Panc1 (cell line): ENCODE results near the gene ZFAND3. TPM values are rescaled to one million over a fixed set of nuclear protein-coding genes. Genes with fewer than 3 reads are reported as not detected.

Source experiments
- ATAC-seq: fragments of 200-7000 bp; cut with Tn5 transposase; 2 replicates; pipeline ENCODE4 v1.9.1; 2020; ENCODE audit warnings: mild to moderate bottlenecking, moderate library complexity
- BruUV-seq: library from RNA; stranded (reverse); fragments of 400-500 nt; replicated peaks from 2 replicates; lab custom pipeline; 2021; lab: Mats Ljungman, UMichigan
- CTCF ChIA-PET: fragments of 300-600 bp; sonication (Branson Sonifier 250); formaldehyde crosslinking; loops from one replicate; lab custom pipeline; 2022; ENCODE audit warnings: antibody characterized with exemption; lab: Charles Lee
- POLR2A ChIA-PET: fragments of 300-600 bp; sonication (Branson Sonifier 250); formaldehyde crosslinking; loops from one replicate; lab custom pipeline; 2022; ENCODE audit warnings: antibody characterized with exemption; lab: Charles Lee
- DNase-seq: peaks from one replicate; pipeline ENCODE4 v3.0.0-alpha.2; 2010; ENCODE audit warnings: low read depth, low spot score
- H3K27ac ChIP-seq: 2 replicates; pipeline ENCODE4 v1.5.1; 2011; ENCODE audit warnings: mild to moderate bottlenecking, low read length, inconsistent platforms
- H3K27me3 ChIP-seq: fragments of 200-500 bp; sonication (Bioruptor generic); 2 replicates; pipeline ENCODE4 v1.6.0; 2014; ENCODE audit warnings: low read length, inconsistent platforms; ENCODE audit not compliant: control insufficient read depth, insufficient read depth
- H3K36me3 ChIP-seq: fragments of 200-500 bp; sonication (Bioruptor generic); 2 replicates; pipeline ENCODE4 v1.5.1; 2014; ENCODE audit warnings: inconsistent platforms, mild to moderate bottlenecking, low read length, moderate library complexity; ENCODE audit not compliant: control insufficient read depth, insufficient read depth
- H3K4me1 ChIP-seq: 2 replicates; pipeline ENCODE4 v1.5.1; 2011; ENCODE audit warnings: inconsistent platforms, mild to moderate bottlenecking, low read length, moderate library complexity; ENCODE audit not compliant: control insufficient read depth, insufficient read depth
- H3K4me3 ChIP-seq, 2 experiments: 2 replicates each; pipeline ENCODE4 v1.5.1; 2011 to 2012; ENCODE audit warnings: low read depth in 2 of 2, low read length in 2 of 2, mild to moderate bottlenecking in 2 of 2, inconsistent platforms in 1 of 2, moderate library complexity in 1 of 2
- H3K9me3 ChIP-seq: fragments of 200-500 bp; sonication (Bioruptor generic); 2 replicates; pipeline ENCODE4 v1.5.1; 2014; ENCODE audit warnings: low read depth, mild to moderate bottlenecking, inconsistent platforms, low read length, moderate library complexity; ENCODE audit not compliant: control insufficient read depth, insufficient read depth
- CTCF ChIP-seq: fragments of 450-650 bp; IDR thresholded peaks from 2 replicates; pipeline ENCODE4 v1.5.1; 2017; ENCODE audit warnings: mild to moderate bottlenecking
- POLR2AphosphoS5 ChIP-seq: IDR thresholded peaks from 2 replicates; pipeline ENCODE4 v1.6.1; 2012; ENCODE audit warnings: mild to moderate bottlenecking, low read depth, low read length, moderate library complexity
- REST ChIP-seq, 2 experiments: IDR thresholded peaks; 2 replicates each; pipeline ENCODE4 v1.6.1; 2011 to 2012; ENCODE audit warnings: low read depth in 2 of 2, control low read depth in 1 of 2, low read length in 1 of 2, mild to moderate bottlenecking in 1 of 2, moderate library complexity in 1 of 2; ENCODE audit not compliant: insufficient read depth in 1 of 2
- SIN3A ChIP-seq: IDR thresholded peaks from 2 replicates; pipeline ENCODE4 v1.6.1; 2012; ENCODE audit warnings: low read depth, mild to moderate bottlenecking, low read length, moderate library complexity, borderline replicate concordance; ENCODE audit not compliant: insufficient read depth
- TCF7L2 ChIP-seq: IDR thresholded peaks from 2 replicates; pipeline ENCODE4 v1.6.1; 2011; ENCODE audit warnings: mild to moderate bottlenecking, low read depth, low read length, inconsistent platforms
- in situ Hi-C: cut with HindIII; loops from 2 replicates; pipeline ENCODE4 v1.10.0; 2016; ENCODE audit warnings: low sequenced_read_pairs, low pct_unique_long_range_greater_than_20kb
- intact Hi-C: fragments of 100-400 bp; cut with micrococcal nuclease; formaldehyde crosslinking; loops from one replicate; pipeline ENCODE4 v1.10.0; 2022; ENCODE audit not compliant: unreplicated experiment
- total RNA-seq: library from RNA; stranded (reverse); gene quantifications from one replicate; pipeline ENCODE4 v1.2.1, GENCODE V29; 2021; ENCODE audit not compliant: unreplicated experiment

The ZFAND3 gene
- total RNA-seq, 1 experiment from 2014 or later, result 95.9 TPM

- in situ Hi-C loops, result no loop called here
- ATAC-seq, result no peak
- no peak overlapping the region for H3K27ac ChIP-seq
- H3K36me3 ChIP-seq, result no peaks in the 10 kb centered on the region
- no peaks in the 10 kb centered on the region for H3K4me1 ChIP-seq
- no peak overlapping the region for H3K4me3 ChIP-seq
- ChIA-PET POLR2A (no interaction called here), CTCF (no interaction called here)
- H3K27me3 ChIP-seq, result no peaks in the 10 kb centered on the region
- H3K9me3 ChIP-seq, result no peaks in the 10 kb centered on the region
- TF ChIP-seq REST (IDR thresholded peaks at IDR 0.05; ENCODE audit: insufficient read depth in 1 of 2, low read depth in 2 of 2, low read length in 1 of 2) (no peak), SIN3A (no peak), POLR2AphosphoS5 (no peak), TCF7L2 (no peak), CTCF (no peak)
- DNase-seq, result no peak
- no TSS peak for BruUV-seq
- intact Hi-C loops, result no loop called here
These were observed 371.9 kb downstream of the ZFAND3 start for GRCh38 chr6:38191418-38191817.

- Histone ChIP-seq H3K9me3 (no peaks in the 10 kb centered on the region), H3K27ac (no peak overlapping the region), H3K4me1 (no peaks in the 10 kb centered on the region), H3K27me3 (no peaks in the 10 kb centered on the region), H3K4me3 (no peak overlapping the region), H3K36me3 (no peaks in the 10 kb centered on the region)
- ATAC-seq, result no peak
- intact Hi-C loops (no loop called here), in situ Hi-C loops (no loop called here)
- CTCF ChIA-PET, result no interaction called here
- TF ChIP-seq TCF7L2, result no peak
- TF ChIP-seq CTCF, result no peak
- no peak for TF ChIP-seq SIN3A
- no peak for TF ChIP-seq POLR2AphosphoS5
- no peak for TF ChIP-seq REST (IDR thresholded peaks at IDR 0.05; ENCODE audit: insufficient read depth in 1 of 2, low read depth in 2 of 2, low read length in 1 of 2)
- no TSS peak for BruUV-seq
- no peak for DNase-seq
- POLR2A ChIA-PET, result no interaction called here
These were observed 372.5 kb downstream of the ZFAND3 start for GRCh38 chr6:38192011-38192410.
